Stimulated activated CD8-positive, alpha-beta memory T cell treated with anti-CD3 and anti-CD28 coated beads, Interleukin-7, amount 100 ng/mL, for 48 hours (primary cell): ENCODE data around the gene RAB30.
A peak's percentile ranks its signal among the peaks of the same experiment; 100 is the strongest.

Experiments used
- DNase-seq, 2 donors: peaks; one replicate each; pipeline ENCODE4 v3.0.0-alpha.2; 2020; ENCODE audit warnings: low read depth in 1 of 2; ENCODE audit errors: extremely low read depth in 1 of 2

The RAB30 gene

GRCh38 chr11:83071567-83072349 is at the start of gene RAB30:
Gene RAB30, minus strand, starts transcription at chr11:83071897. Its CDS starts 74,581 bp downstream, at chr11:82997316.
- peak; percentile 78 to 97 for DNase-seq

- DNase-seq: no peak
Observed at GRCh38 chr11:83120327-83120726, 48.6 kb upstream of the RAB30 start.

- no peak for DNase-seq
Observed at GRCh38 chr11:83119216-83119615, 47.5 kb upstream of the RAB30 start.

- no peak for DNase-seq
Observed at GRCh38 chr11:83118814-83119213, 47.1 kb upstream of the RAB30 start.

- DNase-seq: no peak
Observed at GRCh38 chr11:83116015-83116641, 44.4 kb upstream of the RAB30 start.

- DNase-seq: no peak
Observed at GRCh38 chr11:83115551-83115950, 43.9 kb upstream of the RAB30 start.

- DNase-seq: no peak
Observed at GRCh38 chr11:83115026-83115425, 43.3 kb upstream of the RAB30 start.

- no peak for DNase-seq
Observed at GRCh38 chr11:83112886-83113285, 41.2 kb upstream of the RAB30 start.

- no peak for DNase-seq
Observed at GRCh38 chr11:83105168-83105567, 33.5 kb upstream of the RAB30 start.

GRCh38 chr11:83102834-83103233 is 31.1 kb upstream of the RAB30 start:
- no peak for DNase-seq

- no peak for DNase-seq
Observed at GRCh38 chr11:83097429-83098075, 25.9 kb upstream of the RAB30 start.

GRCh38 chr11:83093634-83094033 is 21.9 kb upstream of the RAB30 start:
- no peak for DNase-seq

GRCh38 chr11:83092488-83093384 is 21.0 kb upstream of the RAB30 start:
- no peak for DNase-seq

- DNase-seq: no peak
Observed at GRCh38 chr11:83088965-83089364, 17.3 kb upstream of the RAB30 start.

GRCh38 chr11:83087035-83087434 is 15.3 kb upstream of the RAB30 start:
- no peak for DNase-seq

GRCh38 chr11:83079820-83080219 is 8.1 kb upstream of the RAB30 start:
- no peak for DNase-seq

GRCh38 chr11:83078269-83078668 is 6.6 kb upstream of the RAB30 start:
- no peak for DNase-seq

- DNase-seq: no peak
Observed at GRCh38 chr11:83073884-83074283, 2.2 kb upstream of the RAB30 start.

- DNase-seq: no peak
Observed at GRCh38 chr11:83073258-83073657, 1.6 kb upstream of the RAB30 start.

- DNase-seq: no peak
Observed at GRCh38 chr11:83072350-83073242, 899 bp upstream of the RAB30 start.
